ENCODE data around the gene SLC34A1.
A peak's percentile ranks its signal among the peaks of the same experiment; 100 is the strongest.

SLC34A1 gene

DNA sequence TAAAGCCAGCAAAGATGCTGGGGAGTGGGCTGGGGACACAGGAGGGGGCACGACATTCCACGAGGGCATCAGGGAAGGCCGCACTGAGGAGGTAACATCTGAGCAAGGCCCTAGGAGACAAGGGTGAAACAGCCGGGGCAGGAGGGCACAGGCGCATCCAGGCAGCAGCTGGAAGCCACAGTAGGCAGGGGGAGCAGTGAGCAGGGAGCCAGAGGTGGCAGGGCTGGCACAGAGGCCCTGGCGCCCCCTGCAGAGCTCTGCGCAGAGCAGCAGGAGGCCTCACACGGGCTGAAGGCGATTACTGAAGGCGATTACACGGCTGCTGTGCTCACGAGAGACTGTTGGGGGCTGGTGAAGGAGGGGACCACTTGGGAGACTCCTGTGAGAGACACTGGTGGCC is 48.1 kb upstream of the SLC34A1 start:
- no peak overlapping the region for H3K9ac ChIP-seq (ENCODE audit: low read length)
- no peak overlapping the region for H3K4me3 ChIP-seq (ENCODE audit: low read depth, low read length, poor library complexity, severe bottlenecking)
- peaks cover 91% of the 10 kb centered on the region for H3K36me3 ChIP-seq (ENCODE audit: insufficient read depth, low read length)
- no peak overlapping the region for H2AFZ ChIP-seq (ENCODE audit: low read length)
- no peak overlapping the region for H3K27ac ChIP-seq (ENCODE audit: low read depth, low read length, poor library complexity, severe bottlenecking)
- no peak overlapping the region for H3K4me2 ChIP-seq (ENCODE audit: low read length)
- no peaks in the 10 kb centered on the region for H3F3A ChIP-seq (ENCODE audit: insufficient read depth, low read length)
- TF ChIP-seq EZH2 (IDR thresholded peaks at IDR 0.05; ENCODE audit: borderline replicate concordance, low read length): no peak
- TF ChIP-seq, protein P1, sequence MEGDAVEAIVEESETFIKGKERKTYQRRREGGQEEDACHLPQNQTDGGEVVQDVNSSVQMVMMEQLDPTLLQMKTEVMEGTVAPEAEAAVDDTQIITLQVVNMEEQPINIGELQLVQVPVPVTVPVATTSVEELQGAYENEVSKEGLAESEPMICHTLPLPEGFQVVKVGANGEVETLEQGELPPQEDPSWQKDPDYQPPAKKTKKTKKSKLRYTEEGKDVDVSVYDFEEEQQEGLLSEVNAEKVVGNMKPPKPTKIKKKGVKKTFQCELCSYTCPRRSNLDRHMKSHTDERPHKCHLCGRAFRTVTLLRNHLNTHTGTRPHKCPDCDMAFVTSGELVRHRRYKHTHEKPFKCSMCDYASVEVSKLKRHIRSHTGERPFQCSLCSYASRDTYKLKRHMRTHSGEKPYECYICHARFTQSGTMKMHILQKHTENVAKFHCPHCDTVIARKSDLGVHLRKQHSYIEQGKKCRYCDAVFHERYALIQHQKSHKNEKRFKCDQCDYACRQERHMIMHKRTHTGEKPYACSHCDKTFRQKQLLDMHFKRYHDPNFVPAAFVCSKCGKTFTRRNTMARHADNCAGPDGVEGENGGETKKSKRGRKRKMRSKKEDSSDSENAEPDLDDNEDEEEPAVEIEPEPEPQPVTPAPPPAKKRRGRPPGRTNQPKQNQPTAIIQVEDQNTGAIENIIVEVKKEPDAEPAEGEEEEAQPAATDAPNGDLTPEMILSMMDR (IDR thresholded peaks at IDR 0.05; ENCODE audit: low read length): peak; percentile 61
- peaks cover 7% of the 10 kb centered on the region; the same call in 1 of the 2 replicates for H3K79me2 ChIP-seq (ENCODE audit: insufficient read depth, low read length)
- no peaks in the 10 kb centered on the region for H3K4me1 ChIP-seq (ENCODE audit: insufficient read depth, low read length, severe bottlenecking)
- H4K20me1 ChIP-seq (ENCODE audit: insufficient read depth, low read length): no peaks in the 10 kb centered on the region
- no peaks in the 10 kb centered on the region for H3K9me2 ChIP-seq (ENCODE audit: low read depth, low read length)
- H3K27me3 ChIP-seq (ENCODE audit: insufficient read depth, low read length): no peaks in the 10 kb centered on the region
- no peaks in the 10 kb centered on the region for H3K9me3 ChIP-seq (ENCODE audit: low read length)

DNA sequence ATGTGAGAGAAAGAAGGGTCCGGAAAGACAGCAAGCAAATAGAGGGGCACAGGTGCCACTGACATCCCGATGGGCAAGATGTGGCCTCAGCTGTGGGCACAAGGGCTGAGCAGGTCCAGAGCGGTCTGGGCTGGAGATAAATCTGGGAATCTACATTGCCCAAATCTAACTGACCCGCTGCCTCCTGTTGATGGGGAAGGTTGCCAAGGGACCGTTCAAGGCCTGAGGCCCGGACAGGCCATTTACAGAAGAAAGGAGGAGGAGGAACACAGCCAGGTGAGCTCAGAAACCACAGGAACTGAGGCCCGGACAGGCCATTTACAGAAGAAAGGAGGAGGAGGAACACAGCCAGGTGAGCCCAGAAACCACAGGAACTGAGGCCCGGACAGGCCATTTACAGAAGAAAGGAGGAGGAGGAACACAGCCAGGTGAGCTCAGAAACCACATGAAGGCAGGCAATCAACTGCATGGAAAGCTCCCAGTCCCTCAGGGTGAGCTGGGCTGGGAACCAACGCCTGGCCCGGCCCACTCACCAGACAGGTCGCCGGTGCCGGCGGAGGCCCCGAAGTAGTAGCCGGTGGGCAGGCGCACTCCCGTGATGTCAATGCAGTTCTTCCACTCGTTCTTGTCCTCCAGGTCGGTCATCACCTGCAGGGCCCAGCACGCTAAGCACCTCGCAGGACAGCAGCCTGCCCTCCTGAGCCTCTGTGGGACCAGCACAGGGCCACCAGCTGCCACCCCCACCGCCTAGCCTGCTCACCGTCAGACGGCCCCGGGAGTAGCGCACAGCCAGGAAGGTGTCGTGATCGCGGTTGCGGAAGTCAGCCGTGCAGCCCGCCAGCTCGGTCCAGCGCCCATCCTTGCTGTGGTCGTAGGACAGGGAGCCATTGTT is 47.4 kb upstream of the SLC34A1 start:
- no peaks in the 10 kb centered on the region for H3F3A ChIP-seq (ENCODE audit: insufficient read depth, low read length)
- H3K9me2 ChIP-seq (ENCODE audit: low read depth, low read length): no peaks in the 10 kb centered on the region
- no peak overlapping the region for H2AFZ ChIP-seq (ENCODE audit: low read length)
- no peaks in the 10 kb centered on the region for H3K4me1 ChIP-seq (ENCODE audit: insufficient read depth, low read length, severe bottlenecking)
- H3K9ac ChIP-seq (ENCODE audit: low read length): no peak overlapping the region
- no peak overlapping the region for H3K27ac ChIP-seq (ENCODE audit: low read depth, low read length, poor library complexity, severe bottlenecking)
- peaks cover 6% of the 10 kb centered on the region; the same call in 1 of the 2 replicates for H3K9me3 ChIP-seq (ENCODE audit: low read length)
- H3K36me3 ChIP-seq (ENCODE audit: insufficient read depth, low read length): peaks cover 93% of the 10 kb centered on the region
- no peak overlapping the region for H3K4me2 ChIP-seq (ENCODE audit: low read length)
- H3K79me2 ChIP-seq (ENCODE audit: insufficient read depth, low read length): peaks cover 14% of the 10 kb centered on the region
- H3K27me3 ChIP-seq (ENCODE audit: insufficient read depth, low read length): no peaks in the 10 kb centered on the region
- no peak overlapping the region for H3K4me3 ChIP-seq (ENCODE audit: low read depth, low read length, poor library complexity, severe bottlenecking)
- no peaks in the 10 kb centered on the region for H4K20me1 ChIP-seq (ENCODE audit: insufficient read depth, low read length)
- TF ChIP-seq, protein P1 (IDR thresholded peaks at IDR 0.05; ENCODE audit: low read length): no peak
- TF ChIP-seq EZH2 (IDR thresholded peaks at IDR 0.05; ENCODE audit: borderline replicate concordance, low read length): no peak

DNA sequence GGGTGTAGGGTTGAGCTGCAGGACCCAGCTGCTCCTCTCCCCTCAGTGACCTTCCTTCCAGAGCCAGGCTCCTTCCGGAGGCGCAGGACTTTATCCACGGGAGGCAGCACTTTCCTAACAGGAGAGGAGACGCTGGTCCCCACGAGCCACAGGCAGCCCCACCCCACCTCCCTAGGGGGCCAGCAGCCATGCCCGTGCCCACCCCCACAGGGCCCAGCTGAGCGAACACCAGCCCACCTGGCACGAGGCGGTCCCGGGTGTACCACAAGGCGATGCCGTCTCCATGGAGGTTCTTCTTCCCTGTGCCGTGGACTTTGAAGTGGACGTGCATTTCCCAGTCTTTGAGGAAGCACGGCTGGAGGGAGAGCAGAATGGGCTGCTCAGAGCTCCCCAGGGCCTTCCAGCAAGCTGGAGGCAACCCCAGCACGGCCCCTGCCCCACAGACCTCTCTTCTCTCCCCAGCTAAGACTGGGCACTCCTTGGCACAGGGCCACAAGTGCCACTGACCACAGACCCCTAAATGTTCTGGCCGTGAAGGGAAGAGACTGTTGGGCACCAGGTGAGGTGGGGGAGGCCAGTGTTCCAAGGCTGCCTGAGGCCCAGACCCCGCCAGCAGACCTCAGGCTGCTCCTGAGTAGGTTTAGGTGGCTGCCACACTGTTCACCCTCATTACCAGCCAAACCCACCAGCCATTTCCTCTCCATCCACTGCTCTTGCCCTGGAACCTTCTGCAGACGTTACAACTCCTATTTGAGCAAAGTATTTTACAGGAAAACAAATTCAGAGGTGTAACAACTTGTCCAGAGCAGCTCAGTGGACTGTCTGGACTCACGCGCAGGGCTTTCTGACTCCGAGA is 45.8 kb upstream of the SLC34A1 start:
- Histone ChIP-seq H3K4me2 (ENCODE audit: low read length) (no peak overlapping the region), H3K9me2 (ENCODE audit: low read depth, low read length) (no peaks in the 10 kb centered on the region), H2AFZ (ENCODE audit: low read length) (no peak overlapping the region), H3K4me1 (ENCODE audit: insufficient read depth, low read length, severe bottlenecking) (no peaks in the 10 kb centered on the region), H3K9me3 (ENCODE audit: low read length) (peaks cover 8% of the 10 kb centered on the region; the same call in 1 of the 2 replicates), H3K27me3 (ENCODE audit: insufficient read depth, low read length) (no peaks in the 10 kb centered on the region), H3K36me3 (ENCODE audit: insufficient read depth, low read length) (peaks cover 90% of the 10 kb centered on the region), H3K4me3 (ENCODE audit: low read depth, low read length, poor library complexity, severe bottlenecking) (no peak overlapping the region), H4K20me1 (ENCODE audit: insufficient read depth, low read length) (no peaks in the 10 kb centered on the region), H3K9ac (ENCODE audit: low read length) (no peak overlapping the region), H3K79me2 (ENCODE audit: insufficient read depth, low read length) (peaks cover 16% of the 10 kb centered on the region), H3K27ac (ENCODE audit: low read depth, low read length, poor library complexity, severe bottlenecking) (no peak overlapping the region), H3F3A (ENCODE audit: insufficient read depth, low read length) (no peaks in the 10 kb centered on the region)
- TF ChIP-seq EZH2 (IDR thresholded peaks at IDR 0.05; ENCODE audit: borderline replicate concordance, low read length): no peak
- TF ChIP-seq, protein P1 (IDR thresholded peaks at IDR 0.05; ENCODE audit: low read length): no peak

Measured in OCI-LY1 (cell line).